Mammary epithelial cell (primary cell): ENCODE results near the gene C2orf72.

Source experiments
- EZH2 ChIP-seq: IDR thresholded peaks from 2 replicates; pipeline ENCODE4 v1.6.1; 2012; ENCODE audit warnings: low read length, inconsistent platforms, borderline replicate concordance
- TF ChIP-seq, protein P1 (sequence below), 2 donors: IDR thresholded peaks in 1 of 2; conservative IDR thresholded peaks in 1 of 2; 2 replicates each; pipeline ENCODE4 v1.5.1; 2011 to 2012; ENCODE audit warnings: inconsistent platforms in 2 of 2, low read length in 2 of 2, mild to moderate bottlenecking in 2 of 2, control low read depth in 1 of 2, low read depth in 1 of 2; ENCODE audit not compliant: insufficient read depth in 1 of 2; ENCODE audit errors: extremely low read depth in 1 of 2

DNA sequence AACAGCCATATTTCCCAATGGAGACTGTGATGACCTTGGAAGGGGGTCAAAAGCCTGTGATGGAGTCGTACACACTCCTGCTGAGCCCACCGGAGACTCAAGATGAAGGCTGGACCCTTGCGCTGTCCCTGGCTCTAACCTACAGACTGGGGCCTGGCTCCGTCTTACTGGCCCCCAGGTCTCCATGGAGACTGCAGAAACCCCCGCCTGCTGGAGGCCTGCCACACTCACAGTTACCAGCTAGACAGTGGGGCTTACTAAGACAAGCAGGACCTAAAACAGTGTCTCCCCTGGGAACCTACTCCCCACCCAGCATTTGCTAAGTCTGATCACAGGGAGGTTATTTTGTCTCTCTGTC lies 9.6 kb downstream of the C2orf72 start:
- TF ChIP-seq, protein P1, sequence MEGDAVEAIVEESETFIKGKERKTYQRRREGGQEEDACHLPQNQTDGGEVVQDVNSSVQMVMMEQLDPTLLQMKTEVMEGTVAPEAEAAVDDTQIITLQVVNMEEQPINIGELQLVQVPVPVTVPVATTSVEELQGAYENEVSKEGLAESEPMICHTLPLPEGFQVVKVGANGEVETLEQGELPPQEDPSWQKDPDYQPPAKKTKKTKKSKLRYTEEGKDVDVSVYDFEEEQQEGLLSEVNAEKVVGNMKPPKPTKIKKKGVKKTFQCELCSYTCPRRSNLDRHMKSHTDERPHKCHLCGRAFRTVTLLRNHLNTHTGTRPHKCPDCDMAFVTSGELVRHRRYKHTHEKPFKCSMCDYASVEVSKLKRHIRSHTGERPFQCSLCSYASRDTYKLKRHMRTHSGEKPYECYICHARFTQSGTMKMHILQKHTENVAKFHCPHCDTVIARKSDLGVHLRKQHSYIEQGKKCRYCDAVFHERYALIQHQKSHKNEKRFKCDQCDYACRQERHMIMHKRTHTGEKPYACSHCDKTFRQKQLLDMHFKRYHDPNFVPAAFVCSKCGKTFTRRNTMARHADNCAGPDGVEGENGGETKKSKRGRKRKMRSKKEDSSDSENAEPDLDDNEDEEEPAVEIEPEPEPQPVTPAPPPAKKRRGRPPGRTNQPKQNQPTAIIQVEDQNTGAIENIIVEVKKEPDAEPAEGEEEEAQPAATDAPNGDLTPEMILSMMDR (conservative IDR thresholded peaks at IDR 0.05 in 1 of 2, IDR thresholded peaks at IDR 0.05 in 1 of 2; ENCODE audit: extremely low read depth in 1 of 2, insufficient read depth in 1 of 2, low read depth in 1 of 2, low read length in 2 of 2): no peak
- TF ChIP-seq EZH2: no peak
